ENCODE measurements around the gene CADPS2. TPM values are rescaled to one million over a fixed set of nuclear protein-coding genes. Genes with fewer than 3 reads are reported as not detected.

CADPS2 gene
- polyA plus RNA-seq, 3 donors from 2014 or later: not detected

DNA sequence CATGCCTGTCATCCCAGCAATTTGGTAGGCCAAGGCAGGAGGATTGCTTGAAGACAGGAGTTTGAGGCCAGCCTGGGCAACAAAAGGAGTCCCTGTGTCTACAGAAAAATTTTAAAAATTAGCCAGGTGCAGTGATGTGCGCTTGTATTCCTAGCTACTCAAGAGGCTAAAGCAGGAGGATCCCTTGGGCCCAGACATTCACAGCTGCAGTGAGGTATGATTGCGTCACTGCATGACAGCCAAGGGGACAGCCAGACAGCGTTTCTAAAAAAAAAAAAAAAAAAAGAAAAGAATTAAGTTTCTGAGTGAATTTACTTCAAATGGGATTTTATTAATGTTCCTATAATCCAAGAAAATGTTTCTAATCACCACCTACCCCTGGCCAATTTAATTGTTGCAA, 96.1 kb downstream of the CADPS2 start:
- no peak for DNase-seq
- H3K27ac Mint-ChIP-seq: no peak overlapping the region
- H3K27me3 Mint-ChIP-seq (ENCODE audit: low read depth in 3 of 3): no peaks in the 10 kb centered on the region
- H3K36me3 Mint-ChIP-seq: no peaks in the 10 kb centered on the region
- peaks cover 3 to 42% (median 22%) of the 10 kb centered on the region in 6 donors for H3K9me3 Mint-ChIP-seq
- H3K4me1 Mint-ChIP-seq: no peaks in the 10 kb centered on the region
- no peak overlapping the region for H3K4me3 Mint-ChIP-seq

DNA sequence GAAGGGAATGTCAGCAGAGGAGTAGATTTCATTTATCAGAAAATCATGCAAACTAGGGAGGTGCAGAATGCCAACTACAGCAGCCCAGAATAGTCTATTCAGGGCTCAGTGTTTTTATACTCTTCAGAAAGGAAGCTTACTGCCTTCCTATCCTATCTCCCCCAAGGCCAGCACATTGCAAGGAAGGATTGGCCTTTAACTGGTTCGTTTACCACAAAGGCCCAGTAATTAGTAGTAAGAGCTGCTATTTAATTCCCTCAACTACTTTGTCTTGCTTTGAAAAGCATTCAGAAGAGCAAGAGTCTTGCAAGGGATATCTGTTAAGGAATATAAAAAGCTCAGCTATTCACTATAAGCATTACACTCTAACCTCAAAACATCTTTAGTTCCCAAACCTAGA, 97.1 kb downstream of the CADPS2 start:
- H3K27me3 Mint-ChIP-seq (ENCODE audit: low read depth in 3 of 3): no peaks in the 10 kb centered on the region
- H3K36me3 Mint-ChIP-seq: no peaks in the 10 kb centered on the region
- H3K4me1 Mint-ChIP-seq: no peaks in the 10 kb centered on the region
- H3K4me3 Mint-ChIP-seq: no peak overlapping the region
- no peak for DNase-seq
- peaks cover 0 to 42% (median 14%) of the 10 kb centered on the region in 6 donors for H3K9me3 Mint-ChIP-seq
- H3K27ac Mint-ChIP-seq: no peak overlapping the region

DNA sequence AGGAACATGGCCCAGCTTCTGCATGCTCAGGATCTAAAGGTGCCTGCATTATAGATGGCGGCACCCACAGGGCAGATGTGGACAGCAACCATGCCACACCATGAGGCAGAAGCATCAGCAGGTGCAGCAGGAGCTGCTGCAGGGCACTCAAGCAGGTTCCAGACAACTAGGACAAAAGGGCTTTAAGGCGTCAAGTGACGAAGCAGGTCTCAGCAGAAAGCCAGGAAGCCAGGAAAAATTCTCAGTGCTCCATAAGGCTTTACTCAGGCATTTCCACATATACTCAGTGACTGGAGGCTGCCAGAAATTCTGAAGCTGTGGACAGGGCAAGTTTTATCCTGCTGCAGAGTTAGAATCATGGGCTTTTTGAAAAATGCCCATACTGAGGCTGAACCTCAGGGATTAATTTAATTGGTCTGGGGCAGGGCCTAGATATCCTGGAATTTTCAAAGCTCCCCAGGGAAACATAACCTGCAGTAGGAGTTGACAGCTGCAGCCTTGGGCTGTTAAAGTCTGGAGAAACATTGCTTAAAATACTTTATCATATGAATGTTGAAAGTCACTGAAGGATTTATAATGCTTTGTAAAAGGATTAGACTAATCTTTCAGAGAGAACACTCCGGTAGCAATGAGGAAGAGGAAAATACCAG, 115.4 kb downstream of the CADPS2 start:
- DNase-seq: no peak
- H3K4me3 Mint-ChIP-seq: no peak overlapping the region

DNA sequence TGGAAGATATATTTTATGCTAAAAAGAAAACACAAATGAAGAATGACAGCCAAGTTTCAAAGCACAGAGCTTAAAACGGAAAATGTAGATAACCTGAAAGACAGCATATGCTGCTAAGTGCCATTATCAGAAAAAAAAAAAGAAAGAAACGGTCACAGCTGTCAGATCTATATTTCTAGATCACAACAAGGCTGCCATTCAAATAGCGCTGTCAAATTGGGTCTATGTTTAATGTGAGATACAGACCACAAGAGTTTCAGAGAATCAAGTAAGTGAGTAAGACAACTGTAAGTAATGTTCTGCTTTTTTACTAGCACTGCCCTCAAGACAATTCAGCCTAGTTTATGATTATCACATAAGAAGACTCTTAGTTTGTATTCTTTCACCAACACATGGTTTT, 117.4 kb downstream of the CADPS2 start:
- H3K27ac Mint-ChIP-seq: no peak overlapping the region
- no peak overlapping the region for H3K4me3 Mint-ChIP-seq
- H3K9me3 Mint-ChIP-seq: peaks cover 0 to 37% (median 8%) of the 10 kb centered on the region in 6 donors
- no peak for DNase-seq
- no peaks in the 10 kb centered on the region for H3K4me1 Mint-ChIP-seq
- no peaks in the 10 kb centered on the region for H3K36me3 Mint-ChIP-seq
- H3K27me3 Mint-ChIP-seq (ENCODE audit: low read depth in 3 of 3): no peaks in the 10 kb centered on the region

More for the DNA sequence above, 115.4 kb downstream of the CADPS2 start:
- H3K4me1 Mint-ChIP-seq: no peaks in the 10 kb centered on the region
- H3K27ac Mint-ChIP-seq: no peak overlapping the region
- peaks cover 2 to 31% (median 7%) of the 10 kb centered on the region in 6 donors for H3K9me3 Mint-ChIP-seq
- no peaks in the 10 kb centered on the region for H3K27me3 Mint-ChIP-seq (ENCODE audit: low read depth in 3 of 3)
- H3K36me3 Mint-ChIP-seq: no peaks in the 10 kb centered on the region

DNA sequence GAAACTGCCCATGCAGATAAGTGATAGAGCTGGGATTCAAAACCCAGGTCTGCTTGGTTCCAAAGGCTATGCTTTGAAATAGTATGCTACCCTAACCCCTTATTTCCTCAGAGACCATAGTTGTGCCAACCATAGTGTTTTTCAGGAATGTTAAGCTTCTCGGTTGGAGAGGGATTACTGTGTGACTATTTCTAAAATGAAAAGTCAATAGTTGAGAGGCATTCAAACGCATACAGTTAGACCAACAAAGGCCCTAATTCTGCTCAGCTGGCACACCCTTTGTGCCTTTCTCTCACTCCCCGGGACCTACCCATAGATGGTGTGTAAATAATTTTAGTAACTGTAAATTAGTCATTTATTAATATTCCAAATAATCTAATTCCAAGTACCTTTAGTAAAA, 118.9 kb downstream of the CADPS2 start:
- H3K4me3 Mint-ChIP-seq: no peak overlapping the region
- H3K9me3 Mint-ChIP-seq: peaks cover 0 to 43% (median 11%) of the 10 kb centered on the region in 6 donors
- H3K4me1 Mint-ChIP-seq: no peaks in the 10 kb centered on the region
- no peaks in the 10 kb centered on the region for H3K36me3 Mint-ChIP-seq
- H3K27me3 Mint-ChIP-seq (ENCODE audit: low read depth in 3 of 3): no peaks in the 10 kb centered on the region
- H3K27ac Mint-ChIP-seq: no peak overlapping the region
- no peak for DNase-seq

DNA sequence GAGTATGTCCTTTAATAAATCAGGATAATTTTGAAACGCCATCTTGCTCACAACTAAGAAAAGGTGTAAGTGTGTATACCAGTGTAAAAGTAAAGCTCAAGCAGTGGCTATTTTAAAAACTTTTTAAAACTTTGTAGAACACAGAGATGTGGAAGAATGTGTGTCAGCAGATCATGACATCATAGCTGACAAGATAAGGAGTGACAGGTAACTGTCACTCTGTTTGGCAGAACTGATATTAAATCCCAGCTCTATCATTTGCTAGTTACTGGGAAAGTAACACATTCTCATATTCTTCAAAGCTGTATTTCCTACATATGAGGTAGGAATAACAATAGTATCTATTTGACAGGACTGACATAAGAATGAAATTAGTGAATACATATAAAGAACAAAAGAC, 119.7 kb downstream of the CADPS2 start:
- no peak for DNase-seq
- no peaks in the 10 kb centered on the region for H3K4me1 Mint-ChIP-seq
- H3K36me3 Mint-ChIP-seq: no peaks in the 10 kb centered on the region
- peaks cover 2 to 39% (median 12%) of the 10 kb centered on the region in 6 donors for H3K9me3 Mint-ChIP-seq
- no peaks in the 10 kb centered on the region for H3K27me3 Mint-ChIP-seq (ENCODE audit: low read depth in 3 of 3)
- no peak overlapping the region for H3K27ac Mint-ChIP-seq
- no peak overlapping the region for H3K4me3 Mint-ChIP-seq

DNA sequence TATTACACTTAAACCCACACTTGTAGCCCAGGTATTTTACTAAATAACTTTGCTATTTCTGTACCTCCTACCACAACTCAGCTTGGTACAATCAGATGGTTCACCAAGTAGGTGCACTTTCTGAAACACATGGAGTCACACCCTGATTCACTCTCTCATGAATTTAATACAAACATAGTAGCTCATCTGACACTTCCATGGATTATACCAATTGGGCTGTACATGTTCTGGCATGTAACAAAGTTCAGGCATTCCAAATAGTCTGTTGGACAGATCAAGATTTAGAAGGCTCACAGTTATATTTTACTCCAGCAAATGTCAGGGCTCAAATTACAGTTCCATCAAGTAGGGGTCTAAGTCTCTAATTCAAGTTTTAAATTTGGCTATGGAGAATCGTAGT, 121.4 kb downstream of the CADPS2 start:
- Mint-ChIP-seq H3K27ac (no peak overlapping the region), H3K36me3 (no peaks in the 10 kb centered on the region)

DNA sequence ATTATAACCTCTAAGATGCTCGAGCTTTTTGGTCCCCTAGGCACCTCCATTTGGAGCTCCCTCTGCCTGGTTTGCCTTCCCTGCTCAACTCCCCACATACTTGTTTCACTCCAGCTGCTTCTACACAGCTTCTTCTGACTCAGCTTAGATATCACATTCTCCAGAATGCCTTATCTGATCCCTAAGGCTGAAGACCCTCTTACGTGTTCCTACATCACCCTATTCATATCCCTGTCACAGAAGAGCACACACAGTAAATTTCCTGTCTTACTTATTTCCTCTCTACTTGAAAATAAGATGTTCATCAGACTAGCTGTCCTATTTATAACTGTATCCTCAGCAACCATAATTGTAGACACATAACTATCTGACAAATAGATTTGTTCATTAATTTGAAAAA, 122.2 kb downstream of the CADPS2 start:
- Mint-ChIP-seq H3K27me3 (ENCODE audit: low read depth in 3 of 3) (no peaks in the 10 kb centered on the region), H3K4me3 (no peak overlapping the region), H3K9me3 (peaks cover 2 to 25% (median 10%) of the 10 kb centered on the region in 6 donors), H3K27ac (no peak overlapping the region), H3K36me3 (no peaks in the 10 kb centered on the region), H3K4me1 (no peaks in the 10 kb centered on the region)
- no peak for DNase-seq

More for the DNA sequence above, 121.4 kb downstream of the CADPS2 start:
- no peak for DNase-seq
- no peaks in the 10 kb centered on the region for H3K27me3 Mint-ChIP-seq (ENCODE audit: low read depth in 3 of 3)
- H3K4me3 Mint-ChIP-seq: no peak overlapping the region
- H3K4me1 Mint-ChIP-seq: no peaks in the 10 kb centered on the region
- H3K9me3 Mint-ChIP-seq: peaks cover 2 to 30% (median 10%) of the 10 kb centered on the region in 6 donors

DNA sequence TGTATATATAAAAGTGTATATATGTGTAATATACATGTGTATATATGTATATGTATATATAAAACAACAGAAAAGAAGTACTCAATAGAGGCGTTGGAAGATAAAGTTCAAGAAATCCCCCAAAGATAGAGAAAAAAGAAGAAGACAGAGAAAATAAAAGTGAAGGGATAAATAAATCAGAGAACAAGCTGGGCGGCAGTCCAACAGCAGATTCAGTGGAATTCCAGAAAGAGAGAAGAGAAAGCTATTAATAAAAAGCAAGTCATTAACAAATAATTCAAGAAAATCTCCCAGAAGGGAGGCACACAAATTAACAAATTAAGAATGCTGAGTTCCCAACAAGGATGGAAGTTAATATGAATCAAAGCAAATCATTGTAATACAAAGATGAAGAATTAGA, 124.2 kb downstream of the CADPS2 start:
- Mint-ChIP-seq H3K27ac (no peak overlapping the region), H3K36me3 (no peaks in the 10 kb centered on the region), H3K4me3 (no peak overlapping the region), H3K27me3 (ENCODE audit: low read depth in 3 of 3) (no peaks in the 10 kb centered on the region), H3K9me3 (peaks cover 2 to 29% (median 8%) of the 10 kb centered on the region in 6 donors), H3K4me1 (no peaks in the 10 kb centered on the region)
- no peak for DNase-seq

DNA sequence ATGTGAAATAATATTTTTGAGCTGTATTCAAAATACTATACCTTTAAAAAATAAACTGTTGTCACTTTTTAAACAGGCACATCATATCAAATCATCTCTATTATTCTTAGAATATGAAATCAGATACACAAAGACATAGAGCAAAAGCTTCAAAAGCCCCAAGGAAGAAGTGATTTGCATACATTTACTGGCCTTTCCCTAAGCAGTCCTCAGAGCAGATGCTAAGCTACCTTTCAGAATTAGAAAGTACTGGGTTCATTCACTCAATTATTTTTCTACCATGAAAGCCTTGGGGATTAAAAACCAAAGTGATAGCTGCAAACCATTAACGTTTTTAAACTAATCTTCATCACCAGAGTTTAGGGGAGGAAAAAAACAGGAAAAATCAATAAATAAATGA, 127.8 kb downstream of the CADPS2 start:
- peaks cover 4 to 18% (median 6%) of the 10 kb centered on the region in 6 donors for H3K9me3 Mint-ChIP-seq
- no peak for DNase-seq
- no peaks in the 10 kb centered on the region for H3K4me1 Mint-ChIP-seq
- no peak overlapping the region for H3K27ac Mint-ChIP-seq
- no peaks in the 10 kb centered on the region for H3K36me3 Mint-ChIP-seq
- no peaks in the 10 kb centered on the region for H3K27me3 Mint-ChIP-seq (ENCODE audit: low read depth in 3 of 3)
- no peak overlapping the region for H3K4me3 Mint-ChIP-seq

DNA sequence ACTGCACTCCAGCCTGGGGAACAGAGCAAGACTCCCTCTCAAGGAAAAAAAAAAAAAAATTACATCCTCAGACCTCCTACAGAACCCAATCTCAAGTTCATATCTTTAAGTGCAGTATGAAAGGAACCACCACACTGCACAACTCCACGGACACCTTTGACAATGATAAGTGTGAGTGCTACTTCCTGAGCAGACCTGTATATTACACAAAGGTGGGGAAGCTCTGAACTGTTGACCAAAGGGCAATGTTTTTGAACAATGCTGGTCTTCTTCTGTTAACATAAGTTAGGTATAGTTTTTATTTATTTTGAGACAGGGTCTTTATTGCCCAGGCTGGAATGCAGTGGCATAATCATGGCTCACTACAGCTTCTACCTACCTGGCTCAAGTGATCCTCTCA, 129.4 kb downstream of the CADPS2 start:
- Mint-ChIP-seq H3K4me1 (no peaks in the 10 kb centered on the region), H3K27me3 (ENCODE audit: low read depth in 3 of 3) (no peaks in the 10 kb centered on the region), H3K9me3 (peaks cover 2 to 18% (median 4%) of the 10 kb centered on the region in 6 donors), H3K27ac (no peak overlapping the region), H3K4me3 (no peak overlapping the region), H3K36me3 (no peaks in the 10 kb centered on the region)
- DNase-seq: no peak

DNA sequence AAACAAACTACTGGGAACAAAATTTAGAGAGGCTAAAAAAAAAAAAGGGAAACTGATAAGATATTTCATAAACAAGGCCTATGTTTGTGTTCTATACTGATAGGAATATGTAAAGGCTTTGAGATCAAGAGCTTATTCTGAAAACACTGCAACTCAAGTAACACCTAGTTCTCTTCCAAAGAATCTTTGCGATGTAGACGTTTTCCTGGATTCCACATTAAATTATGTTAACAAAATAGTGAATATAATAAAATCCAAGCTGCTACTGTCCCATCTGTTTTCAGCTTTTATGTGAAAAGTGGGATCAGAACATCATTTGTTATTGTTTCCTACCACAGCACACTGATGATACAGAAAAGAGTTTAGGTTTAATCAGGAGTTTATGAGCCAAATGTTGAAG, 130.6 kb downstream of the CADPS2 start:
- Mint-ChIP-seq H3K27ac (no peak overlapping the region), H3K27me3 (ENCODE audit: low read depth in 3 of 3) (no peaks in the 10 kb centered on the region), H3K36me3 (no peaks in the 10 kb centered on the region), H3K9me3 (peaks cover 2 to 13% (median 7%) of the 10 kb centered on the region in 6 donors), H3K4me3 (no peak overlapping the region), H3K4me1 (no peaks in the 10 kb centered on the region)
- DNase-seq: no peak

DNA sequence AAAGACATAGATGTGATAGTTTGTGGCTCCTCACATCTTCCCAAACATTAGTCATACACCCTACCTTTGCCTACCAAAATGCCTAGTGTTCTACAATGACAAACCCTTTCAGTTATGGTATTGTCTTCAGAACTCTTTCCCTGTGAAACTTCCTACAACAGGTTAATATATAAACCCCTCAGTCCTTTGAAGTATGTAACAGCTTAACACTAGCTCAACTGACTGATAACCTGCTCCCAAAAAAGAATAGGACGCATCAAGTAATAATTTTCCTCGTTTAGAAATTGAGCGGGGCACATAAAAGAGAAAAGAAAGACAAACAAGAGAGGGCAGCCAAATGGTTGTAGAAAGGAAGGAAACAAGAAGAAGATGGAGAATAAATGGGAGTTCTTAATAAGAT, 133.7 kb downstream of the CADPS2 start:
- no peaks in the 10 kb centered on the region for H3K4me1 Mint-ChIP-seq
- H3K36me3 Mint-ChIP-seq: no peaks in the 10 kb centered on the region
- no peaks in the 10 kb centered on the region for H3K27me3 Mint-ChIP-seq (ENCODE audit: low read depth in 3 of 3)
- no peak for DNase-seq
- H3K9me3 Mint-ChIP-seq: peaks cover 4 to 13% (median 9%) of the 10 kb centered on the region in 6 donors
- no peak overlapping the region for H3K4me3 Mint-ChIP-seq
- H3K27ac Mint-ChIP-seq: no peak overlapping the region

DNA sequence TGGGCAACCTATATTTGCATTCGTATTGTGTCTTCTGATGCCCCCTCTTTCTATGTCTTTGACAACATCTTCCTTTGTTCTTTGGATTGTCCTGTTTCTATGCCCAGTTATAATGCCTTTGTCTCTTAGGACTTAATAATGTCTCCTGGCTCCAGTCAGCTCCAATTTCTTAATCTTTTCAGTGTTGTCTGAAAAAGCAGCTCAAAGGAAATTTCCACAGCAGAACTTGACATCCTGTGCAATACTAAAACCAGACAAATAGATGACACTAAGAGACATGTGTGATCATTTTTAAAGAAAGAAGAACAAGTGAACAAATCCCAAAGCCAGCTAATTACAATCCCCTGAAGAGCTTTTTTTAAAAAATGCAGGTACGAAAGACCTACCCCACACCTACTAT, 135.9 kb downstream of the CADPS2 start:
- no peak overlapping the region for H3K4me3 Mint-ChIP-seq
- no peak overlapping the region for H3K27ac Mint-ChIP-seq
- H3K9me3 Mint-ChIP-seq: peaks cover 6 to 21% (median 12%) of the 10 kb centered on the region in 6 donors
- no peaks in the 10 kb centered on the region for H3K36me3 Mint-ChIP-seq
- no peaks in the 10 kb centered on the region for H3K4me1 Mint-ChIP-seq
- no peak for DNase-seq
- no peaks in the 10 kb centered on the region for H3K27me3 Mint-ChIP-seq (ENCODE audit: low read depth in 3 of 3)

DNA sequence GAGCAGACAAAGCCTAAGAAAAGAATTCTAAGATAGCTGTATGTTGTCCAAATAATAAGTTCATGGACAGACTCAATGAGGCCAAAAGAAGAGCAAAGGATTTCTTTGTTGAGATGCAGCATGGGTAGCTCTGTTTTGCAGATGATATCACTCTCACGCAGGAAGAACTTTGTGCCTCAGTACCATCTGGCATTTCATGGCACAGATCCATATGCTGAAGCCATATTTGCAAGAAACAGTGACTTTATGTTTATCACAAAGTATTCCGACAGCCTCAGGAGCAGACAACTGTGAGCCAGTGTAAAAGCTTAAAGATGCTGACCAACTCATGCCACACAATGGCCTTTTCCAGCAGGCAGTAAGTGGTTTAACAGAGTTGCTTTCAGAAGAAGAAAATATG, 138.1 kb downstream of the CADPS2 start:
- Mint-ChIP-seq H3K9me3 (peaks cover 4 to 19% (median 13%) of the 10 kb centered on the region in 6 donors), H3K4me1 (no peaks in the 10 kb centered on the region), H3K36me3 (no peaks in the 10 kb centered on the region), H3K4me3 (no peak overlapping the region), H3K27me3 (ENCODE audit: low read depth in 3 of 3) (peaks cover 0 to 1% (median 0%) of the 10 kb centered on the region in 3 donors), H3K27ac (no peak overlapping the region)
- DNase-seq: no peak

All from immature natural killer cell (primary cell).